Kidney epithelial cell (primary cell): ENCODE measurements around the gene BTBD2. TPM values are rescaled to one million over a fixed set of nuclear protein-coding genes. Genes with fewer than 3 reads are reported as not detected.

ENCODE experiments used
- DNase-seq: peaks from one replicate; pipeline ENCODE4 v3.0.0-alpha.2; 2010; ENCODE audit warnings: low read depth
- H3K27me3 ChIP-seq: 2 replicates; pipeline ENCODE4 v1.6.0; 2011; ENCODE audit warnings: low read length; ENCODE audit not compliant: control insufficient read depth, insufficient read depth
- H3K36me3 ChIP-seq: 2 replicates; pipeline ENCODE4 v1.5.1; 2011; ENCODE audit warnings: low read length; ENCODE audit not compliant: control insufficient read depth, insufficient read depth
- H3K4me3 ChIP-seq: 2 replicates; pipeline ENCODE4 v1.5.1; 2011; ENCODE audit warnings: low read depth, mild to moderate bottlenecking, control low read depth, low read length
- total RNA-seq: library from RNA; depleted of rRNA; stranded (reverse); fragments of >200 nt; gene quantifications from 2 replicates; pipeline ENCODE4 v1.2.3, GENCODE V29; 2015
- TF ChIP-seq, protein P1 (sequence below): IDR thresholded peaks from 2 replicates; pipeline ENCODE4 v1.5.1; 2011; ENCODE audit warnings: mild to moderate bottlenecking, moderate library complexity, low read length, control low read depth, inconsistent platforms; ENCODE audit not compliant: insufficient read depth, poor library complexity, severe bottlenecking

The BTBD2 gene
- total RNA-seq, 1 donor from 2014 or later = 51.3 TPM

DNA sequence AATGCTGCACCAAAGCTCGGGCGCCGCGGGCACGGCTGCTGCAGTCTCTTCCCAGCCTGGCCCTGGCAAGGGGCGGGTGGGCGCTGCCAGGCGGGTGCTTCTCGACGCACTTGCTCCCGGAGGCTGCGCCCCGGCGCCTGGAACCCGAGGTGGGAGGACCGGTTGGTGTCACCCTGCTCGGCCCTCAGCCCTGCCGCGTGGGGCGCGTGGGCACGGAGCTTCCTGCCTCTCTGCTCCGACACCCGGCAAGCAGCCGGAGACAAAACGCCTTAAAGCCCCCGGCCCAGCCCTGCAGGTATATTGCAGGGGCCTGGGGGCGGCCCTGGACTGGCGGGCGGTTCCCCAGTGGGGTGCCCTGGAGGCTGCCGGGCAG lies 34.7 kb downstream of the BTBD2 start:
- Histone ChIP-seq H3K27me3 (no peaks in the 10 kb centered on the region), H3K4me3 (no peak overlapping the region), H3K36me3 (peaks cover 1% of the 10 kb centered on the region)
- TF ChIP-seq, protein P1, sequence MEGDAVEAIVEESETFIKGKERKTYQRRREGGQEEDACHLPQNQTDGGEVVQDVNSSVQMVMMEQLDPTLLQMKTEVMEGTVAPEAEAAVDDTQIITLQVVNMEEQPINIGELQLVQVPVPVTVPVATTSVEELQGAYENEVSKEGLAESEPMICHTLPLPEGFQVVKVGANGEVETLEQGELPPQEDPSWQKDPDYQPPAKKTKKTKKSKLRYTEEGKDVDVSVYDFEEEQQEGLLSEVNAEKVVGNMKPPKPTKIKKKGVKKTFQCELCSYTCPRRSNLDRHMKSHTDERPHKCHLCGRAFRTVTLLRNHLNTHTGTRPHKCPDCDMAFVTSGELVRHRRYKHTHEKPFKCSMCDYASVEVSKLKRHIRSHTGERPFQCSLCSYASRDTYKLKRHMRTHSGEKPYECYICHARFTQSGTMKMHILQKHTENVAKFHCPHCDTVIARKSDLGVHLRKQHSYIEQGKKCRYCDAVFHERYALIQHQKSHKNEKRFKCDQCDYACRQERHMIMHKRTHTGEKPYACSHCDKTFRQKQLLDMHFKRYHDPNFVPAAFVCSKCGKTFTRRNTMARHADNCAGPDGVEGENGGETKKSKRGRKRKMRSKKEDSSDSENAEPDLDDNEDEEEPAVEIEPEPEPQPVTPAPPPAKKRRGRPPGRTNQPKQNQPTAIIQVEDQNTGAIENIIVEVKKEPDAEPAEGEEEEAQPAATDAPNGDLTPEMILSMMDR = no peak
- no peak for DNase-seq

DNA sequence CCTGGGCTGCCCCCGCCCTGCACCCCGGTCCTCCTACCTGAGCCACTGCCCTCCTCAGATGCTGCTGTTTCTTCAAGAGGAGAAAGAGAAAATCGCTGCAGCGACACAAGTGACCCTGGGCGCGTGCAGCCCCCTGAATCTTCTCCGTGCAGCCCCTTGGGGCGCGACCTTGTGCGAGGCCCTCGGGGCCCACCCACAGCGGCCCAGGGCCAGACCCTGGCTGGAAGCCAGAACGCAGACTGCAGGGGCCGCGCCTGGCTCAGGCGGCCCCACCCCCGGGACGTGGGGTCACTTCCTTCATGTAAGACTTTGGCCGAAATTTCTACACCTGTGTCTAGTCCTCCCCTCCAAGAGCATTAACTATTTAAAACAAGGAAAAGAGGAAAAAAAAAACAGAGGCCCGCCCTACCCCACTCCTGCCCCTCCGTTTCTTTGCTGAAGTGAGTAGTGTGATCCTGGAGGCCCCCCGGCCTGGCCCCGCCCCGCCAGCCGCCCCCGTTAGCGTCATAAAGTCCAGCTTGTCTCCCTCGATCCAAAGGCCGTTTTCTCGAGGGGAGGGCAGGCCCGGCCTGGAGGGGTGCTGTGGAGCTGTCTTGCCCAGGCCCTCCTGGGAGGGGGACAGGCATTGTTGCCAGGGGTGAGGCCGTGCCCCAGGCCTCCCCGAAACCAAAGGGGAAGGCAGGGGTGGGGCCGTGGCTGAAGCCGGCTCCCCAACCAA lies 35.3 kb downstream of the BTBD2 start:
- H3K27me3 ChIP-seq = no peaks in the 10 kb centered on the region
- H3K36me3 ChIP-seq = peaks cover 2% of the 10 kb centered on the region
- TF ChIP-seq, protein P1 = no peak
- H3K4me3 ChIP-seq = no peak overlapping the region
- no peak for DNase-seq

DNA sequence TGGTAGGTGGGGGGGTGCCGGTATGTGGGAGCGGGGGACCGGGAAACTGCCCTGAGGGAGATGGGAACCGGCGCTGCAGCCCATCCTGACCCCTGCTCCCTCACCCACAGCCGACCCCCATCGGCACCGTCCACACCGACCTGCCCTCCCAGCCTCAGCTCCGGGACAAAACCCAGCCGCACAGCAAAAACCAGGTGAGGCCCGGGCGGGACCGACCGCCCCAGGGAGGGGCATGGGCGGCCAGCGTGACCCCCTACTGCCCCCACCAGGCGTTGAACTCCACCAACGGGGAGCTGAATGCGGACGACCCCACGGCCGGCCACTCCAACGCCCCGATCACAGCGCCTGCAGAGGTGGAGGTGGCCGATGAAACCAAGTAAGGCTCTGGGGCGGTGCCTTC lies 35.9 kb downstream of the BTBD2 start:
- no peak for DNase-seq
- Histone ChIP-seq H3K27me3 (no peaks in the 10 kb centered on the region), H3K4me3 (no peak overlapping the region), H3K36me3 (peaks cover 2% of the 10 kb centered on the region)
- TF ChIP-seq, protein P1 = no peak

DNA sequence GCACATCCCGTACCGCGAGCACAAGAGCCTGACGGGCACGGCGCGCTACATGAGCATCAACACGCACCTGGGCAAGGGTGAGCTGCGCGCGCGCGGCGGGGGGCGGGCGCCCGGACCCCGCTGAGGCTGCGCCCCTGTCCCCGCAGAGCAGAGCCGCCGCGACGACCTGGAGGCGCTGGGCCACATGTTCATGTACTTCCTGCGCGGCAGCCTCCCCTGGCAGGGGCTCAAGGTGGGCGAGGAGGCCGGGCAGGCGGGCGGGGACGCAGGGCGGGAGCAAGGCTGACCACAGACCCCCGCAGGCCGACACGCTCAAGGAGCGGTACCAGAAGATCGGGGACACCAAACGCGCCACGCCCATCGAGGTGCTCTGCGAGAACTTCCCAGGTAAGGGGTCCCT lies 36.5 kb downstream of the BTBD2 start:
- no peak for DNase-seq
- H3K27me3 ChIP-seq = no peaks in the 10 kb centered on the region
- peaks cover 2% of the 10 kb centered on the region for H3K36me3 ChIP-seq
- TF ChIP-seq, protein P1 = no peak
- H3K4me3 ChIP-seq = no peak overlapping the region

DNA sequence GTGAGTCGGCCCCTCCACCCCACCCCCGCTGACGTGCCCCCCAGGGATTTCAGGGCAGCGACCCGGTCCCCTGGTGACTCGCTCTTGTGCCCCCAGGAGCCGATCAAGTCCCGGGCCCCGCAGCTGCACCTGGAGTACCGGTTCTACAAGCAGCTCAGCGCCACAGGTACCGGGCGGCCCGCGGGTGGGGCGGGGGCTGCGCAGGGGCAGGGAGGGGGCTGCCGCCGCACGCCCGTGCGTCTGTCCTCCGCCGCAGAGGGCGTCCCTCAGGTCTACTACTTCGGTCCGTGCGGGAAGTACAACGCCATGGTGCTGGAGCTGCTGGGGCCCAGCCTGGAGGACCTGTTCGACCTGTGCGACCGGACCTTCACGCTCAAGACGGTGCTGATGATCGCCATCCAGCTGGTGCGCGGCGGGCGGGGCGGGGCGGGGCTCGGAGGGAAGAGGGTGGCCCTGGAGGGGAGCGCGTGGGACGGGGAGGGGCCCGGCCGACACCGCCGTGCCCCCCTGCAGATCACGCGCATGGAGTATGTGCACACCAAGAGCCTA lies 37.1 kb downstream of the BTBD2 start:
- no peak for DNase-seq
- H3K36me3 ChIP-seq = peaks cover 2% of the 10 kb centered on the region
- no peaks in the 10 kb centered on the region for H3K27me3 ChIP-seq
- TF ChIP-seq, protein P1 = no peak
- H3K4me3 ChIP-seq = no peak overlapping the region

DNA sequence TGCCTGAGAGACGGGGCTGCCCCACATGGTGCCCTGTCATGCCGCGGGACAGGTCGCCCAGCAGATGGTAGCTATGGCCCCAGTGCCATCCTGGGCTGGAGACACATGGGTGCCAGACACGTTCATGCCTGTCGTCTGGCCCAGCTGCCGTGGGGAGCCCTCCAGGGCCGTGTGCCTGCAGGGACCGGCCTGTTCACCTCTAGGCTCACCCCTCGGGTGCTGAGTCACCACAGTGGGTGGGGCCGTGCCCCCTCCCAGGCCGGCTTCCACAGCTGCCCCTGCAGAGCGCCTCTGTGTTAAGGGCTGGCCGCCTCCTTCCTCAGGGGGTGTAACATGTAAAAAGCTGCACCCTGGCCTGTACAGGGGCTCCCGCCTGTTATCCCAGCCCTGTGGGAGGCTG lies 38.4 kb downstream of the BTBD2 start:
- no peak overlapping the region for H3K4me3 ChIP-seq
- H3K27me3 ChIP-seq = no peaks in the 10 kb centered on the region
- peaks cover 4% of the 10 kb centered on the region for H3K36me3 ChIP-seq
- DNase-seq = no peak
- TF ChIP-seq, protein P1 = no peak
